ENCODE results near the gene BAHCC1.

The BAHCC1 gene

DNA sequence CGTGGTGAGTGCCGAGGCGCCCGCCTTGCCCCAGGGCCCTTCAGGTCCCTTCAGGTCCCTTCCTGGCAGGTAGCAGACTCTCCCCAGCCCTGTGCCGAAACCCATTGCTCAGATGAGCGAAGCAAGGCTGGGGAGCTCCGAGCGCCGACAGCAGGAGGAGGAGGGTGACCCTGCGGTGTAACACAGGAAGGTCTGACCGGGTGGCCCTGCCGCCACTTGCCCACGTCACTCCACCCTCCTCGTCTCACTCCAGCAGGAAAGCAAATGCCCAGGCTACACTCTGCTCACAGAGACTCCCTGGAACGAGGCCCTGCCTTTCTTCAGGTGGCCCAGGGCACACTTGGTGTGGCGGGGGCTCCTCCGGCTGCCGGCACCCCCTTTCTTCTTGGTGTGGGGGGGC lies 60.1 kb downstream of the BAHCC1 start:
- no peak overlapping the region for H2AFZ ChIP-seq (ENCODE audit: low read length)
- H2BK120ac ChIP-seq (ENCODE audit: low read depth, low read length) = peak overlapping the region; percentile 28
- H3K4me3 ChIP-seq (ENCODE audit: low read length in 2 of 2) = no peak overlapping the region
- no peak overlapping the region for H2BK15ac ChIP-seq (ENCODE audit: low read length)
- no peak overlapping the region for H4K91ac ChIP-seq (ENCODE audit: low read depth, low read length, poor library complexity)
- peak overlapping the region; percentile 30 for H3K9ac ChIP-seq (ENCODE audit: low read depth, low read length, poor library complexity)
- WGBS, 2 donors (ENCODE audit: extremely low coverage in 2 of 2, insufficient read length in 2 of 2, insufficient replicate concordance in 1 of 2) = no CpG with 5 or more reads among the region's 18 CpGs
- H4K8ac ChIP-seq (ENCODE audit: low read depth, low read length) = no peak overlapping the region
- peaks cover 15 to 16% of the 10 kb centered on the region in 2 donors for H3K4me1 ChIP-seq (ENCODE audit: control insufficient read depth in 2 of 2, insufficient read depth in 1 of 2, low read depth in 1 of 2, low read length in 2 of 2)
- peaks cover 0 to 9% of the 10 kb centered on the region in 2 donors for H3K9me3 ChIP-seq (replicated peaks in 1 of 2; ENCODE audit: control insufficient read depth in 2 of 2, insufficient read depth in 1 of 2, low read depth in 1 of 2, low read length in 2 of 2)
- no peak overlapping the region for H3K14ac ChIP-seq (ENCODE audit: low read length)
- H3K4ac ChIP-seq (ENCODE audit: low read length) = no peak overlapping the region
- peak overlapping the region; percentile 87 for H2BK5ac ChIP-seq (ENCODE audit: low read length)
- peak overlapping the region; percentile 94 for H2AK5ac ChIP-seq (ENCODE audit: low read depth, low read length)
- H3K4me2 ChIP-seq (ENCODE audit: insufficient read depth, low read length, poor library complexity, severe bottlenecking) = no peak overlapping the region
- H3K18ac ChIP-seq (ENCODE audit: low read length) = peak overlapping the region; percentile 64
- no peak overlapping the region for H3K27ac ChIP-seq (replicated peaks; ENCODE audit: low read length)
- no peaks in the 10 kb centered on the region for H3K27me3 ChIP-seq (ENCODE audit: control insufficient read depth in 3 of 3, insufficient read depth in 3 of 3, low read depth in 1 of 3, low read length in 3 of 3)
- H2BK12ac ChIP-seq (ENCODE audit: low read length) = peak overlapping the region; percentile 31
- H3K79me1 ChIP-seq (ENCODE audit: low read depth, low read length) = peaks cover 2% of the 10 kb centered on the region
- H3K36me3 ChIP-seq (replicated peaks in 1 of 2; ENCODE audit: control insufficient read depth in 2 of 2, insufficient read depth in 2 of 2, low read length in 2 of 2) = peaks cover 5 to 41% of the 10 kb centered on the region in 2 donors
- no peak for DNase-seq (ENCODE audit: low spot score)
- H3K23ac ChIP-seq (ENCODE audit: low read depth, low read length, poor library complexity) = peak overlapping the region; percentile 91

DNA sequence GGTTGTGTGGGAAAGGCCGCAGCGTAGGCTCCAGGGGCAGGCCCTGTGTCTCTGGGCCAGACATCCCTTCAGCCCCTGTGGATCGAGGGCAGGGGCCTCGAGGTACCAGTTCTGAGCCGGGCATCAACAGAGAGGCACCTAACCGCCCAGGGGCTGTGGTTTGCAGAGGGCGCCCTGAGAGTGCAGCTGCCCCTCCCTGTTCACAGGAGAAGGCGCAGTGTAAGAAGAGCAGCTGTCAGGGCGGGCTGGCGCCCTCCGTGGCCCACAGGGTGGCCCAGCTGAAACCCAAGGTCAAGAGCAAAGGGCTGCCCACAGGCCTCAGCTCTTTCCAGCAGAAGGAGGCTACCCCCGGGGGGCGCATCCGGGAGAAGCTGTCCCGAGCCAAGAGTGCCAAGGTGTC lies 60.8 kb downstream of the BAHCC1 start:
- no peak overlapping the region for H3K4me2 ChIP-seq (ENCODE audit: insufficient read depth, low read length, poor library complexity, severe bottlenecking)
- peaks cover 5 to 41% of the 10 kb centered on the region in 2 donors for H3K36me3 ChIP-seq (replicated peaks in 1 of 2; ENCODE audit: control insufficient read depth in 2 of 2, insufficient read depth in 2 of 2, low read length in 2 of 2)
- H4K8ac ChIP-seq (ENCODE audit: low read depth, low read length) = no peak overlapping the region
- no peak overlapping the region for H2BK12ac ChIP-seq (ENCODE audit: low read length)
- H3K4me1 ChIP-seq (ENCODE audit: control insufficient read depth in 2 of 2, insufficient read depth in 1 of 2, low read depth in 1 of 2, low read length in 2 of 2) = peaks cover 15 to 16% of the 10 kb centered on the region in 2 donors
- H2BK15ac ChIP-seq (ENCODE audit: low read length) = peak overlapping the region; percentile 74
- no peak for DNase-seq (ENCODE audit: low spot score)
- H2AFZ ChIP-seq (ENCODE audit: low read length) = no peak overlapping the region
- peak overlapping the region; percentile 93 for H3K4ac ChIP-seq (ENCODE audit: low read length)
- H3K18ac ChIP-seq (ENCODE audit: low read length) = peak overlapping the region; percentile 95
- peak overlapping the region; percentile 43 for H2AK5ac ChIP-seq (ENCODE audit: low read depth, low read length)
- H3K14ac ChIP-seq (ENCODE audit: low read length) = peak overlapping the region; percentile 99
- peaks cover 0 to 9% of the 10 kb centered on the region in 2 donors for H3K9me3 ChIP-seq (replicated peaks in 1 of 2; ENCODE audit: control insufficient read depth in 2 of 2, insufficient read depth in 1 of 2, low read depth in 1 of 2, low read length in 2 of 2)
- H3K23ac ChIP-seq (ENCODE audit: low read depth, low read length, poor library complexity) = peak overlapping the region; percentile 34
- H3K27ac ChIP-seq (replicated peaks; ENCODE audit: low read length) = no peak overlapping the region
- H3K27me3 ChIP-seq (ENCODE audit: control insufficient read depth in 3 of 3, insufficient read depth in 3 of 3, low read depth in 1 of 3, low read length in 3 of 3) = no peaks in the 10 kb centered on the region
- H3K9ac ChIP-seq (ENCODE audit: low read depth, low read length, poor library complexity) = peak overlapping the region; percentile 74
- no CpG with 5 or more reads among the region's 15 CpGs for WGBS, 2 donors (ENCODE audit: extremely low coverage in 2 of 2, insufficient read length in 2 of 2, insufficient replicate concordance in 1 of 2)
- peak overlapping the region; percentile 96 for H4K91ac ChIP-seq (ENCODE audit: low read depth, low read length, poor library complexity)
- H3K4me3 ChIP-seq (ENCODE audit: low read length in 2 of 2) = no peak overlapping the region
- H2BK5ac ChIP-seq (ENCODE audit: low read length) = peak overlapping the region; percentile 87
- H2BK120ac ChIP-seq (ENCODE audit: low read depth, low read length) = no peak overlapping the region
- peaks cover 2% of the 10 kb centered on the region for H3K79me1 ChIP-seq (ENCODE audit: low read depth, low read length)

- no peak overlapping the region for H4K91ac ChIP-seq (ENCODE audit: low read depth, low read length, poor library complexity)
- H3K23ac ChIP-seq (ENCODE audit: low read depth, low read length, poor library complexity) = peak overlapping the region; percentile 34
- H3K4me2 ChIP-seq (ENCODE audit: insufficient read depth, low read length, poor library complexity, severe bottlenecking) = peak overlapping the region; percentile 26
- H3K4me1 ChIP-seq (ENCODE audit: control insufficient read depth in 2 of 2, insufficient read depth in 1 of 2, low read depth in 1 of 2, low read length in 2 of 2) = peaks cover 15 to 16% of the 10 kb centered on the region in 2 donors
- no peak overlapping the region for H3K4me3 ChIP-seq (ENCODE audit: low read length in 2 of 2)
- H2BK5ac ChIP-seq (ENCODE audit: low read length) = peak overlapping the region; percentile 77
- peak overlapping the region; percentile 40 for H2BK120ac ChIP-seq (ENCODE audit: low read depth, low read length)
- peaks cover 5 to 40% of the 10 kb centered on the region in 2 donors for H3K36me3 ChIP-seq (replicated peaks in 1 of 2; ENCODE audit: control insufficient read depth in 2 of 2, insufficient read depth in 2 of 2, low read length in 2 of 2)
- DNase-seq (ENCODE audit: low spot score) = no peak
- no peaks in the 10 kb centered on the region for H3K27me3 ChIP-seq (ENCODE audit: control insufficient read depth in 3 of 3, insufficient read depth in 3 of 3, low read depth in 1 of 3, low read length in 3 of 3)
- H2BK12ac ChIP-seq (ENCODE audit: low read length) = no peak overlapping the region
- peaks cover 0 to 9% of the 10 kb centered on the region in 2 donors for H3K9me3 ChIP-seq (replicated peaks in 1 of 2; ENCODE audit: control insufficient read depth in 2 of 2, insufficient read depth in 1 of 2, low read depth in 1 of 2, low read length in 2 of 2)
- peak overlapping the region; percentile 74 for H2BK15ac ChIP-seq (ENCODE audit: low read length)
- no peak overlapping the region for H3K27ac ChIP-seq (replicated peaks; ENCODE audit: low read length)
- peak overlapping the region; percentile 66 for H2AK5ac ChIP-seq (ENCODE audit: low read depth, low read length)
- H2AFZ ChIP-seq (ENCODE audit: low read length) = no peak overlapping the region
- H3K9ac ChIP-seq (ENCODE audit: low read depth, low read length, poor library complexity) = no peak overlapping the region
- H3K79me1 ChIP-seq (ENCODE audit: low read depth, low read length) = peaks cover 2% of the 10 kb centered on the region
- H3K4ac ChIP-seq (ENCODE audit: low read length) = peak overlapping the region; percentile 91
- H3K18ac ChIP-seq (ENCODE audit: low read length) = peak overlapping the region; percentile 95
- no CpG with 5 or more reads among the region's 7 CpGs for WGBS, 2 donors (ENCODE audit: extremely low coverage in 2 of 2, insufficient read length in 2 of 2, insufficient replicate concordance in 1 of 2)
- no peak overlapping the region for H3K14ac ChIP-seq (ENCODE audit: low read length)
- H4K8ac ChIP-seq (ENCODE audit: low read depth, low read length) = no peak overlapping the region
Measured at GRCh38 chr17:81456798-81457197, 61.5 kb downstream of the BAHCC1 start.

DNA sequence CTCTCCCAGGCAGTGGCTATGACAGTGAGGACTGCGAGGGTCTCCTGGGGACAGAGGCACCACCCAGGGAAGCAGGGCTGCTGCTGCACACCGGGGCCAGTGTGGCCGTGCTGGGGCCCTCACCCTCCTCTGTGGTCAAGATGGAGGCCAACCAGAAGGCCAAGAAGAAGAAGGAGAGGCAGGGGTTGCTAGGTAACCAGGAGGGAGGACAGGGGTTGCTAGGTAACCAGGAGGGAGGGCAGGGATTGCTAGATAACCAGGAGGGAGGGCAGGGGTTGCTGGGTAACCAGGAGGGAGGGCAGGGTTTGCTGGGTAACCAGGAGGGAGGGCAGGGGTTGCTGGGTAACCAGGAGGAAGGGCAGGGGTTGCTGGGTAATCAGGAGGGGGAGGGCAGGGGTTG lies 62.1 kb downstream of the BAHCC1 start:
- Histone ChIP-seq H2AFZ (ENCODE audit: low read length) (no peak overlapping the region), H3K4me3 (ENCODE audit: low read length in 2 of 2) (no peak overlapping the region)
- no CpG with 5 or more reads among the region's 3 CpGs for WGBS, 2 donors (ENCODE audit: extremely low coverage in 2 of 2, insufficient read length in 2 of 2, insufficient replicate concordance in 1 of 2)

More for the DNA sequence above, 62.1 kb downstream of the BAHCC1 start:
- no peak for DNase-seq (ENCODE audit: low spot score)
- no peak overlapping the region for H4K91ac ChIP-seq (ENCODE audit: low read depth, low read length, poor library complexity)
- H3K27me3 ChIP-seq (ENCODE audit: control insufficient read depth in 3 of 3, insufficient read depth in 3 of 3, low read depth in 1 of 3, low read length in 3 of 3) = no peaks in the 10 kb centered on the region
- peaks cover 2% of the 10 kb centered on the region for H3K79me1 ChIP-seq (ENCODE audit: low read depth, low read length)
- H2BK120ac ChIP-seq (ENCODE audit: low read depth, low read length) = peak overlapping the region; percentile 40
- H3K23ac ChIP-seq (ENCODE audit: low read depth, low read length, poor library complexity) = peak overlapping the region; percentile 15
- peaks cover 7 to 46% of the 10 kb centered on the region in 2 donors for H3K36me3 ChIP-seq (replicated peaks in 1 of 2; ENCODE audit: control insufficient read depth in 2 of 2, insufficient read depth in 2 of 2, low read length in 2 of 2)
- peak overlapping the region; percentile 5 for H3K27ac ChIP-seq (replicated peaks; ENCODE audit: low read length)
- H3K18ac ChIP-seq (ENCODE audit: low read length) = peak overlapping the region; percentile 80
- peak overlapping the region; percentile 97 for H2BK12ac ChIP-seq (ENCODE audit: low read length)
- peak overlapping the region; percentile 66 for H2AK5ac ChIP-seq (ENCODE audit: low read depth, low read length)
- peak overlapping the region; percentile 91 for H3K4ac ChIP-seq (ENCODE audit: low read length)
- no peak overlapping the region for H3K9ac ChIP-seq (ENCODE audit: low read depth, low read length, poor library complexity)
- no peak overlapping the region for H3K14ac ChIP-seq (ENCODE audit: low read length)
- peak overlapping the region; percentile 6 for H2BK15ac ChIP-seq (ENCODE audit: low read length)
- H2BK5ac ChIP-seq (ENCODE audit: low read length) = peak overlapping the region; percentile 2
- H3K4me1 ChIP-seq (ENCODE audit: control insufficient read depth in 2 of 2, insufficient read depth in 1 of 2, low read depth in 1 of 2, low read length in 2 of 2) = peaks cover 15 to 16% of the 10 kb centered on the region in 2 donors
- no peak overlapping the region for H3K4me2 ChIP-seq (ENCODE audit: insufficient read depth, low read length, poor library complexity, severe bottlenecking)
- H4K8ac ChIP-seq (ENCODE audit: low read depth, low read length) = peak overlapping the region; percentile 17
- H3K9me3 ChIP-seq (replicated peaks in 1 of 2; ENCODE audit: control insufficient read depth in 2 of 2, insufficient read depth in 1 of 2, low read depth in 1 of 2, low read length in 2 of 2) = peaks cover 0 to 9% of the 10 kb centered on the region in 2 donors

Measured in neuronal stem cell (in vitro differentiated cells).